ENCODE data around the gene PTPRN2. TPM values are rescaled to one million over a fixed set of nuclear protein-coding genes. Genes with fewer than 3 reads are reported as not detected.
A peak's percentile ranks its signal among the peaks of the same experiment; 100 is the strongest.

PTPRN2 gene
- total and polyA plus RNA-seq, 2 of the 8 experiments (the other 6 are each of a cell fraction or from before 2014, with no cell fraction given), result 2.6 to 4.5 TPM

DNA sequence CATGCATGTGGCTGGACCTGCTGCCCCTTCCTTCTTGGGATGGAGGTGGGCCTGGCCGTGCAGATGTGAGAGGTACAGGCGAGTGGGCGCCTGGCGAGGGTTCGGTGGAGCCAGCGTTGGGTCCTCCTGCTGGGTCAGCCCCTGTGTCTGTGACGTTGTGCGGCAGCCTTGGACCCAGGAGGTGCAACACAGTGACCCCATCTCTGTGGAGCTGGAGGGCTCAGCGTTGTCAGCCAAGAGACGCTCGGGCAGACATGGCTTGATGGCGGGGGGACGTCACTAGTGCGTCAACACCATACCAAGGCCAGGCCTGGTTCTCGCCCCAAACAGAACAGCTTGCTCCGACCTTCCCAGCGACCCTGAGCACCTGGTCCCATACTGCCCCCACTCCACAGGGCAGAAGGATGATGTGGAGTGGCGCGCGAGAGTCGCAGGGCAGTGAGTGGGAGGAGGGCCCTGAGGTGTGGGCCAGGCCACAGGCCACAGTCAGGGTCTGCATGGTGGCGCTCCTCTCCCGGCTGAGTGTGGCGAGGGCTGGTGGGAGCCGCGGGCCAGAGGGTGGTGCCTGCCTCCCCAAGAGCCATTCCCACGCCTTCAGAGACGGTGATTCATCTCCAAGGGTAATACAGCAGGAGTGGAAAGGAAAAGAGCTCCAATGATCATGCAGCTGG is 1066.4 kb downstream of the PTPRN2 start:
- Histone ChIP-seq H4K5ac (ENCODE audit: insufficient read length, low read depth, low read length) (no peak overlapping the region), H3K9me3 (ENCODE audit: insufficient read depth in 2 of 2, low read depth in 1 of 2, low read length in 1 of 2) (no peaks in the 10 kb centered on the region), H3K23ac (ENCODE audit: insufficient read length) (no peak overlapping the region), H3K4me2 (ENCODE audit: insufficient read depth in 1 of 2, low read depth in 2 of 2, low read length in 2 of 2) (no peak overlapping the region), H3K27me3 (replicated peaks in 1 of 4; ENCODE audit: control insufficient read depth in 3 of 4, extremely low read depth in 1 of 4, insufficient read depth in 3 of 4, low read length in 3 of 4) (no peaks in the 10 kb centered on the region), H2BK15ac (ENCODE audit: low read length) (0 out of 2 replicates have a peak overlapping the region, but pooled peaks have one; percentile 81), H3K79me1 (ENCODE audit: low read depth, low read length) (peaks cover 3% of the 10 kb centered on the region; the same call in 1 of the 2 replicates), H3K4ac (replicated peaks; ENCODE audit: insufficient read length, low read depth, low read length) (no peak overlapping the region), H4K8ac (ENCODE audit: extremely low read depth, insufficient read depth, low read length) (peak overlapping the region; percentile 35; the same call in 1 of the 2 replicates), H3K79me2 (ENCODE audit: control insufficient read depth in 1 of 2, insufficient read depth in 2 of 2, low read length in 2 of 2) (no peaks in the 10 kb centered on the region), H3K56ac (replicated peaks; ENCODE audit: insufficient read length, low read depth, low read length) (no peak overlapping the region), H3K14ac (ENCODE audit: insufficient read length) (no peak overlapping the region), H2AFZ (ENCODE audit: low read length) (no peak overlapping the region), H4K20me1 (replicated peaks in 1 of 2; ENCODE audit: control insufficient read depth in 1 of 2, insufficient read depth in 2 of 2, low read length in 2 of 2) (no peaks in the 10 kb centered on the region), H2BK5ac (ENCODE audit: low read depth, low read length) (no peak overlapping the region), H2AK5ac (ENCODE audit: low read depth, low read length) (no peak overlapping the region), H3K4me1 (replicated peaks in 1 of 4; ENCODE audit: control insufficient read depth in 3 of 4, insufficient read depth in 4 of 4, low read length in 3 of 4) (peaks cover 0 to 2% (median 0%) of the 10 kb centered on the region in 4 experiments; a peak in 2 of 7 replicates), H2BK120ac (replicated peaks; ENCODE audit: low read depth, low read length) (no peak overlapping the region), H3K36me3 (ENCODE audit: control insufficient read depth in 2 of 4, insufficient read depth in 4 of 4, low read length in 3 of 4) (no peaks in the 10 kb centered on the region), H3K27ac (ENCODE audit: low read depth, low read length) (no peak overlapping the region), H2BK12ac (ENCODE audit: low read depth, low read length) (no peak overlapping the region), H3K18ac (ENCODE audit: extremely low read depth, low read length) (no peak overlapping the region), H3K23me2 (ENCODE audit: low read depth, low read length) (no peaks in the 10 kb centered on the region), H4K91ac (replicated peaks; ENCODE audit: insufficient read length, low read length) (no peak overlapping the region), H2BK20ac (ENCODE audit: low read length) (no peak overlapping the region), H3K9ac (replicated peaks in 1 of 4; ENCODE audit: extremely low read depth in 1 of 4, low read depth in 3 of 4, low read length in 3 of 4) (no peak overlapping the region), H3K4me3 (ENCODE audit: extremely low read depth in 1 of 4, insufficient read depth in 2 of 4, low read depth in 3 of 4, low read length in 4 of 4) (no peak overlapping the region)
- ChIA-PET POLR2A (ENCODE audit: partially characterized antibody) (no interaction called here), CTCF (ENCODE audit: partially characterized antibody) (no interaction called here)
- peak in 1 of 2 experiments; percentile 37 for DNase-seq (ENCODE audit: low read depth in 1 of 2, low spot score in 2 of 2)
- TF ChIP-seq RBBP5 (IDR thresholded peaks at IDR 0.05; ENCODE audit: borderline replicate concordance, low read depth, low read length), result no peak
- TF ChIP-seq CHD2 (IDR thresholded peaks at IDR 0.05; ENCODE audit: low read length), result no peak
- no peak for TF ChIP-seq GTF2F1 (IDR thresholded peaks at IDR 0.05; ENCODE audit: borderline replicate concordance, low read depth, low read length)
- TF ChIP-seq RXRA (IDR thresholded peaks at IDR 0.05; ENCODE audit: insufficient read depth, low read depth, low read length), result no peak
- TF ChIP-seq CBX8 (IDR thresholded peaks at IDR 0.05; ENCODE audit: borderline replicate concordance, low read depth, low read length), result no peak
- WGBS, 2 experiments (ENCODE audit: extremely low coverage in 1 of 2, insufficient coverage in 1 of 2, insufficient read length in 1 of 2, insufficient replicate concordance in 2 of 2, low coverage in 1 of 2, low lambda C conversion rate in 2 of 2, missing lambda C conversion rate in 1 of 2), result 93% methylated on average over 25 of the region's 28 CpGs; no CpG with 5 or more reads in 1 of the 2 experiments
- FAIRE-seq, result no peak

Measured in H1 (cell line).